HCT116 (cell line): Measurements from ENCODE around the gene PRSS1. TPM values are rescaled to one million over a fixed set of nuclear protein-coding genes. Genes with fewer than 3 reads are reported as not detected.

ENCODE experiments used
- ATAC-seq: fragments of 200-7000 bp; cut with Tn5 transposase; 2 replicates; pipeline ENCODE4 v1.9.1; 2020; ENCODE audit warnings: mild to moderate bottlenecking, moderate library complexity
- BruUV-seq: library from RNA; stranded (reverse); fragments of 400-500 nt; replicated peaks from 2 replicates; lab custom pipeline; 2021; lab: Mats Ljungman, UMichigan
- CTCF ChIA-PET: fragments of 300-600 bp; sonication (Branson Sonifier 250); formaldehyde crosslinking; loops from one replicate; lab custom pipeline; 2021; ENCODE audit warnings: antibody characterized with exemption; lab: Charles Lee
- POLR2A ChIA-PET: fragments of 300-600, 350-600 bp; sonication (Branson Sonifier 250); formaldehyde crosslinking; loops from one replicate; lab custom pipeline; 2021; ENCODE audit warnings: antibody characterized with exemption; lab: Charles Lee
- RAD21 ChIA-PET, 2 experiments: fragments of 300-600 bp; sonication (Branson Sonifier 250); formaldehyde crosslinking; loops; one replicate each; lab custom pipeline; 2023; ENCODE audit warnings: low total read pairs in 2 of 2; ENCODE audit not compliant: uncharacterized antibody in 2 of 2, unreplicated experiment in 2 of 2, low non-redundant PET in 1 of 2; lab: Charles Lee
- DNase-seq: peaks from one replicate; pipeline ENCODE4 v3.0.0-alpha.2; 2010; ENCODE audit warnings: low read depth, low spot score
- H2AFZ ChIP-seq: fragments of 200-600 bp; shearing (Covaris generic), sonication (generic); 2 replicates; pipeline ENCODE4 v1.6.1; 2017; ENCODE audit warnings: low read depth, mixed run types, mixed read lengths, antibody characterized with exemption, low read length; ENCODE audit not compliant: poor library complexity, severe bottlenecking
- H3K27ac ChIP-seq: 2 replicates; pipeline ENCODE4 v1.5.1; 2012; ENCODE audit warnings: low read depth, low read length
- H3K27me3 ChIP-seq: fragments of 200-600 bp; sonication (generic); 2 replicates; pipeline ENCODE4 v1.6.1; 2016; ENCODE audit warnings: mixed run types, low read length, mixed read lengths; ENCODE audit not compliant: insufficient read depth
- H3K36me3 ChIP-seq, 2 experiments: fragments of 200-500 bp in 1 of 2; fragments of 200-600 bp in 1 of 2; sonication (Bioruptor generic) in 1 of 2; sonication (generic) in 1 of 2; 2 replicates each; pipeline versions ENCODE4 v1.5.1 to v1.6.1; 2014 to 2016; ENCODE audit warnings: low read length in 2 of 2, inconsistent platforms in 1 of 2, mixed read lengths in 1 of 2, mixed run types in 1 of 2; ENCODE audit not compliant: insufficient read depth in 2 of 2, control insufficient read depth in 1 of 2
- H3K4me1 ChIP-seq, 2 experiments: fragments of 200-600 bp in 1 of 2; sonication (generic) in 1 of 2; 2 replicates each; pipeline versions ENCODE4 v1.5.1 to v1.6.1; 2012 to 2017; ENCODE audit warnings: low read length in 2 of 2, inconsistent platforms in 1 of 2, mild to moderate bottlenecking in 1 of 2, mixed read lengths in 1 of 2, mixed run types in 1 of 2, moderate library complexity in 1 of 2; ENCODE audit not compliant: insufficient read depth in 2 of 2, control insufficient read depth in 1 of 2
- H3K4me2 ChIP-seq: fragments of 200-600 bp; sonication (generic); 2 replicates; pipeline ENCODE4 v1.6.1; 2017; ENCODE audit warnings: mixed run types, low read length, mixed read lengths
- H3K4me3 ChIP-seq, 2 experiments: fragments of 200-600 bp in 1 of 2; sonication (generic) in 1 of 2; replicated peaks in 1 of 2; 2 replicates each; pipeline ENCODE4 v1.5.1; 2011 to 2016; ENCODE audit warnings: low read length in 2 of 2, control low read depth in 1 of 2, low read depth in 1 of 2, mild to moderate bottlenecking in 1 of 2, mixed read lengths in 1 of 2, mixed run types in 1 of 2
- H3K79me2 ChIP-seq: fragments of 200-600 bp; sonication (generic); 2 replicates; pipeline ENCODE4 v1.6.1; 2017; ENCODE audit warnings: mild to moderate bottlenecking, mixed run types, low read length, moderate library complexity, mixed read lengths; ENCODE audit not compliant: insufficient read depth
- H3K9ac ChIP-seq: fragments of 200-600 bp; sonication (generic); 2 replicates; pipeline ENCODE4 v1.6.1; 2016; ENCODE audit warnings: low read length, mixed read lengths
- H3K9me2 ChIP-seq: fragments of 200-600 bp; sonication (generic), shearing (Covaris generic); 2 replicates; pipeline ENCODE4 v1.6.1; 2017; ENCODE audit warnings: mixed run types, mild to moderate bottlenecking, moderate library complexity; ENCODE audit not compliant: insufficient read depth
- H3K9me3 ChIP-seq, 2 experiments: fragments of 200-500 bp in 1 of 2; fragments of 200-600 bp in 1 of 2; sonication (Bioruptor generic) in 1 of 2; sonication (generic) in 1 of 2; 2 replicates each; pipeline ENCODE4 v1.6.1; 2014 to 2017; ENCODE audit warnings: low read length in 2 of 2, mixed read lengths in 2 of 2, inconsistent platforms in 1 of 2, low read depth in 1 of 2, mild to moderate bottlenecking in 1 of 2, mixed run types in 1 of 2, moderate library complexity in 1 of 2; ENCODE audit not compliant: control insufficient read depth in 1 of 2, insufficient read depth in 1 of 2
- H4K20me1 ChIP-seq: fragments of 200-600 bp; sonication (generic), shearing (Covaris generic); 2 replicates; pipeline ENCODE4 v1.6.1; 2017; ENCODE audit warnings: mixed run types, mild to moderate bottlenecking, moderate library complexity; ENCODE audit not compliant: insufficient read depth
- CBX3 ChIP-seq: IDR thresholded peaks from 2 replicates; pipeline ENCODE4 v1.6.1; 2012; ENCODE audit warnings: low read depth
- EGR1 ChIP-seq: IDR thresholded peaks from 2 replicates; pipeline ENCODE4 v1.6.1; 2012; ENCODE audit warnings: low read depth
- ELF1 ChIP-seq: IDR thresholded peaks from 2 replicates; pipeline ENCODE4 v1.6.1; 2012; ENCODE audit warnings: low read depth, borderline replicate concordance
- POLR2A ChIP-seq: IDR thresholded peaks from 2 replicates; pipeline ENCODE4 v1.7.0; 2011; ENCODE audit warnings: borderline replicate concordance; ENCODE audit not compliant: insufficient read depth, insufficient read length; ENCODE audit errors: extremely low read depth
- POLR2AphosphoS5 ChIP-seq: IDR thresholded peaks from 2 replicates; pipeline ENCODE4 v1.6.1; 2011; ENCODE audit warnings: mild to moderate bottlenecking, low read depth, low read length, moderate library complexity
- RAD21 ChIP-seq: IDR thresholded peaks from 2 replicates; pipeline ENCODE4 v1.6.1; 2012; ENCODE audit warnings: low read depth, mild to moderate bottlenecking
- SP1 ChIP-seq: IDR thresholded peaks from 2 replicates; pipeline ENCODE4 v1.6.1; 2012; ENCODE audit warnings: low read depth
- TCF7L2 ChIP-seq: IDR thresholded peaks from 2 replicates; pipeline ENCODE4 v1.7.0; 2011; ENCODE audit warnings: borderline replicate concordance, inconsistent platforms; ENCODE audit not compliant: insufficient read depth, insufficient read length; ENCODE audit errors: extremely low read depth
- YY1 ChIP-seq: IDR thresholded peaks from 2 replicates; pipeline ENCODE4 v1.6.1; 2011; ENCODE audit warnings: low read length, low read depth, moderate library complexity, mild to moderate bottlenecking; ENCODE audit not compliant: insufficient replicate concordance; ENCODE audit errors: extremely low read depth
- intact Hi-C: fragments of 100-400 bp; cut with micrococcal nuclease; formaldehyde crosslinking; loops from 2 replicates; pipeline ENCODE4 v1.10.0; 2022
- total RNA-seq: library from RNA; stranded (reverse); gene quantifications from one replicate; pipeline ENCODE4 v1.2.1, GENCODE V29; 2021; ENCODE audit not compliant: unreplicated experiment
- TF ChIP-seq, protein P1 (sequence below): IDR thresholded peaks from 2 replicates; pipeline ENCODE4 v1.6.1; 2012
- TF ChIP-seq, protein P2 (sequence below): IDR thresholded peaks from 2 replicates; pipeline ENCODE4 v1.6.1; 2011; ENCODE audit warnings: mild to moderate bottlenecking, low read length, moderate library complexity; ENCODE audit not compliant: insufficient replicate concordance; ENCODE audit errors: extremely low read depth

PRSS1 gene
- total RNA-seq, 1 experiment from 2014 or later, result 14.6 TPM

DNA sequence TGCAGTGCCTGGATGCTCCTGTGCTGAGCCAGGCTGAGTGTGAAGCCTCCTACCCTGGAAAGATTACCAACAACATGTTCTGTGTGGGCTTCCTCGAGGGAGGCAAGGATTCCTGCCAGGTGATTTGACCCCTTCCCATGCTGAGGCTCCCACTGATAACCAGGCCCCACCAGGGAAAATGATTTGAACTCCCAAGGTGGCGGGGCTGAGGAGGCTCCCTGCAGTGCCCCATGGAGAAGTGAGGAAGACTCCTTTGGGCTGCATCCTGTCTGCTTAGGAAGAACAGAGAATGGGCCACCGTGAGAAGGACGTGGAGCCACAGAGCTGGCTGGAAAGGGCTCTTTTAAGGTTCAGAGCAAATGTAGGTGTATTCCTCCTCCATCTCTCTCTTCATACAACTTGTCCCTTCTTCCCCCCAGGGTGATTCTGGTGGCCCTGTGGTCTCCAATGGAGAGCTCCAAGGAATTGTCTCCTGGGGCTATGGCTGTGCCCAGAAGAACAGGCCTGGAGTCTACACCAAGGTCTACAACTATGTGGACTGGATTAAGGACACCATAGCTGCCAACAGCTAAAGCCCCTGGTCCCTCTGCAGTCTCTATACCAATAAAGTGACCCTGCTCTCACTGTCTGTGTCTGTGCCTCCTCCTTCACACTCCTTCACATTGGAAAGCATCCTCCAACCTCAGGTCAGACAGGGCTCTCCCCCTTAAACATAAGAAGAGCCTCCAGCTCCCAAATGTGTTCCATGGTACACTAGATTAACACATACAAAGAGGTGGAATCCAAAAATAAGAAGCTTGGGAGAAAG lies 24.9 kb downstream of the PRSS1 start:
- H3K9me3 ChIP-seq, result no peaks in the 10 kb centered on the region
- POLR2A ChIA-PET, result no interaction called here
- H2AFZ ChIP-seq, result no peak overlapping the region
- no peak for ATAC-seq
- no peak overlapping the region for H3K4me3 ChIP-seq
- no peaks in the 10 kb centered on the region for H3K4me1 ChIP-seq
- H3K79me2 ChIP-seq, result no peaks in the 10 kb centered on the region
- H3K36me3 ChIP-seq, result no peaks in the 10 kb centered on the region
- CTCF ChIA-PET, result interaction anchor here (0.8 kb wide), 1 partner anchor 9 kb away, joined by 3 read pairs; no protein-coding TSS in a partner anchor
- H3K4me2 ChIP-seq, result no peak overlapping the region
- BruUV-seq, result no TSS peak
- RAD21 ChIA-PET, result no interaction called here
- no peak overlapping the region for H3K27ac ChIP-seq
- no peaks in the 10 kb centered on the region for H4K20me1 ChIP-seq
- H3K27me3 ChIP-seq, result peaks cover 18% of the 10 kb centered on the region; the same call in 1 of the 2 replicates
- DNase-seq, result no peak
- intact Hi-C loops, result no loop called here
- TF ChIP-seq, protein P1, sequence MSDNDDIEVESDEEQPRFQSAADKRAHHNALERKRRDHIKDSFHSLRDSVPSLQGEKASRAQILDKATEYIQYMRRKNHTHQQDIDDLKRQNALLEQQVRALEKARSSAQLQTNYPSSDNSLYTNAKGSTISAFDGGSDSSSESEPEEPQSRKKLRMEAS, result no peak
- no peak for TF ChIP-seq YY1
- TF ChIP-seq ELF1, result no peak
- TF ChIP-seq, protein P2, sequence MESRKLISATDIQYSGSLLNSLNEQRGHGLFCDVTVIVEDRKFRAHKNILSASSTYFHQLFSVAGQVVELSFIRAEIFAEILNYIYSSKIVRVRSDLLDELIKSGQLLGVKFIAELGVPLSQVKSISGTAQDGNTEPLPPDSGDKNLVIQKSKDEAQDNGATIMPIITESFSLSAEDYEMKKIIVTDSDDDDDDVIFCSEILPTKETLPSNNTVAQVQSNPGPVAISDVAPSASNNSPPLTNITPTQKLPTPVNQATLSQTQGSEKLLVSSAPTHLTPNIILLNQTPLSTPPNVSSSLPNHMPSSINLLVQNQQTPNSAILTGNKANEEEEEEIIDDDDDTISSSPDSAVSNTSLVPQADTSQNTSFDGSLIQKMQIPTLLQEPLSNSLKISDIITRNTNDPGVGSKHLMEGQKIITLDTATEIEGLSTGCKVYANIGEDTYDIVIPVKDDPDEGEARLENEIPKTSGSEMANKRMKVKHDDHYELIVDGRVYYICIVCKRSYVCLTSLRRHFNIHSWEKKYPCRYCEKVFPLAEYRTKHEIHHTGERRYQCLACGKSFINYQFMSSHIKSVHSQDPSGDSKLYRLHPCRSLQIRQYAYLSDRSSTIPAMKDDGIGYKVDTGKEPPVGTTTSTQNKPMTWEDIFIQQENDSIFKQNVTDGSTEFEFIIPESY, result no peak
- TF ChIP-seq EGR1, result no peak
- TF ChIP-seq POLR2AphosphoS5, result no peak
- no peak for TF ChIP-seq CBX3
- no peak for TF ChIP-seq RAD21
- no peak for TF ChIP-seq SP1
- TF ChIP-seq POLR2A, result no peak
- TF ChIP-seq TCF7L2, result no peak
- TF ChIP-seq, all 23 proteins: peak for 0
- H3K9ac ChIP-seq, result no peak overlapping the region
- H3K9me2 ChIP-seq, result no peaks in the 10 kb centered on the region
